ENCODE measurements around the gene MFAP1. TPM values are rescaled to one million over a fixed set of nuclear protein-coding genes. Genes with fewer than 3 reads are reported as not detected.
"Not testable (repeated sequence)": the region's sequence is repeated elsewhere in the genome, so short reads cannot be mapped to it uniquely, and the experiment has no call there.

Gene MFAP1
- total and polyA plus RNA-seq, 12 donors, result 13.0 to 23.4 (median 20.7) TPM

DNA sequence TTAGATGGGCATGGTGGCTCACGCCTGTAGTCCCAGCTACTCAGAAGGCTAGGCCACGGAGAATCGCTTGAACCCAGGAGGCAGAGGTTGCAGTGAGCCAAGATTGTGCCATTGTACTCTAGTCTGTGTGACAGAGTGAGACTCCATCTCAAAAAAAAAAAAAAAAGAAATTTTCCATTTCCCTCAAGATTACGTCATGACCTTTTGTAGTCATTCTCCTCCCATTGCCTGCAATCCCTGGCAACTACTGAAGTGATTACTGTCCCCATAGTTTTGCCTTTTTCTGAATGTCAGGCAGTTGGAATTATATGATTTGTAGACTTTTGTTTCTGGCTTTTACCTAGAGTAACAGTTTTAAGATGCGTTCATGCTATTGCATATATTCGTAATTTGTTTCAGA is 30.3 kb upstream of the MFAP1 start:
- TF ChIP-seq, protein P1, sequence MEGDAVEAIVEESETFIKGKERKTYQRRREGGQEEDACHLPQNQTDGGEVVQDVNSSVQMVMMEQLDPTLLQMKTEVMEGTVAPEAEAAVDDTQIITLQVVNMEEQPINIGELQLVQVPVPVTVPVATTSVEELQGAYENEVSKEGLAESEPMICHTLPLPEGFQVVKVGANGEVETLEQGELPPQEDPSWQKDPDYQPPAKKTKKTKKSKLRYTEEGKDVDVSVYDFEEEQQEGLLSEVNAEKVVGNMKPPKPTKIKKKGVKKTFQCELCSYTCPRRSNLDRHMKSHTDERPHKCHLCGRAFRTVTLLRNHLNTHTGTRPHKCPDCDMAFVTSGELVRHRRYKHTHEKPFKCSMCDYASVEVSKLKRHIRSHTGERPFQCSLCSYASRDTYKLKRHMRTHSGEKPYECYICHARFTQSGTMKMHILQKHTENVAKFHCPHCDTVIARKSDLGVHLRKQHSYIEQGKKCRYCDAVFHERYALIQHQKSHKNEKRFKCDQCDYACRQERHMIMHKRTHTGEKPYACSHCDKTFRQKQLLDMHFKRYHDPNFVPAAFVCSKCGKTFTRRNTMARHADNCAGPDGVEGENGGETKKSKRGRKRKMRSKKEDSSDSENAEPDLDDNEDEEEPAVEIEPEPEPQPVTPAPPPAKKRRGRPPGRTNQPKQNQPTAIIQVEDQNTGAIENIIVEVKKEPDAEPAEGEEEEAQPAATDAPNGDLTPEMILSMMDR (IDR thresholded peaks at IDR 0.05), result no peak
- Histone ChIP-seq H3K9me3 (no peaks in the 10 kb centered on the region), H3K36me3 (peaks cover 0 to 72% (median 5%) of the 10 kb centered on the region in 9 donors), H3K27ac (no peak overlapping the region), H3K4me1 (no peaks in the 10 kb centered on the region), H3K4me3 (no peak overlapping the region), H3K27me3 (no peaks in the 10 kb centered on the region)
- ATAC-seq, result no peak
- intact Hi-C loops (cut with DNase I), result no loop called here
- 95 to 96% methylated on average over 6 of the region's 6 CpGs for WGBS, 2 donors
- DNase-seq, result no peak

DNA sequence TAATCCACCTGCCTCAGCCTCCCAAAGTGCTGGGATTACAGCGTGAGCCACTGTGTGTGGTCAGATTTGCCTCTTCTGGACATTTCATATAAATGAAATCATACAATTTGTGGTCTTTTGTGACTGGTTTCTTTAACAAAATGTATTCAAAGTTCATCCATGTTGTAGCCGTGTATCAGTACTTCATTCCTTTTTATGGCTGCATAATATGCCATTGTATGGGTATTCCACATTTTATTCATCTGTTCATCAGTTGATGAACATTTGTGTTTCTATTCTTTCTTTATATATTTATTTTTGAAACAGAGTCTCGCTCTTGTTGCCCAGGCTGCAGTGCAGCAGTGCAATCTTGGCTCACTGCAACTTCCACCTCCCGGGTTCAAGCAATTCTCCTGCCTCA is 28.1 kb upstream of the MFAP1 start:
- 97 to 98% methylated on average over 4 of the region's 4 CpGs for WGBS, 2 donors
- H3K9me3 ChIP-seq, result no peaks in the 10 kb centered on the region
- no peak for ATAC-seq
- H3K36me3 ChIP-seq, result peaks cover 0 to 59% (median 5%) of the 10 kb centered on the region in 9 donors
- no peak for DNase-seq
- intact Hi-C loops (cut with DNase I), result no loop called here
- H3K27ac ChIP-seq, result no peak overlapping the region
- H3K4me3 ChIP-seq, result no peak overlapping the region
- no peaks in the 10 kb centered on the region for H3K4me1 ChIP-seq
- TF ChIP-seq, protein P1 (IDR thresholded peaks at IDR 0.05), result no peak
- H3K27me3 ChIP-seq, result no peaks in the 10 kb centered on the region

DNA sequence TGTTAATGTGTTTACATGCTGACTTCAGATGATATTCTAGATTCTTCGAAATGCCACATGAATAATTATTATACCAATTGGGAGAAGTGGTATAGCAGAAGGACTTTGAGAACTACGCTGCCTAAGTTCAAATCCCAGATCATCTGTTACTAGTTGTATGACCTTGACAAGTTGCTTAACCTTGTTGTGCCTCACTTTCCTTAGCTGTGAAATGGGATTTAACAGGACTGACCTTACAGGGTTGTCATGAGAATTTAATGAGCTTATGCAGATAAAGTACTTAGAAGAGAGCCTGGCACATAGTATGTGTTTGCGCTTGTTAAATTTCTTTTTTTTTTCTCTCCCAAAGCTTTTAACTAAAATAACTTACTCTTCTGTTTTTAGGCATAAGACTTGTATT is 26.8 kb upstream of the MFAP1 start:
- TF ChIP-seq, protein P1 (IDR thresholded peaks at IDR 0.05), result no peak
- Histone ChIP-seq H3K36me3 (peaks cover 0 to 71% (median 5%) of the 10 kb centered on the region in 9 donors), H3K9me3 (no peaks in the 10 kb centered on the region), H3K4me1 (no peaks in the 10 kb centered on the region), H3K4me3 (no peak overlapping the region), H3K27me3 (no peaks in the 10 kb centered on the region), H3K27ac (no peak overlapping the region)
- 95 to 98% methylated on average over 3 of the region's 3 CpGs for WGBS, 2 donors
- ATAC-seq, result no peak
- no peak for DNase-seq
- intact Hi-C loops (cut with DNase I), result no loop called here

DNA sequence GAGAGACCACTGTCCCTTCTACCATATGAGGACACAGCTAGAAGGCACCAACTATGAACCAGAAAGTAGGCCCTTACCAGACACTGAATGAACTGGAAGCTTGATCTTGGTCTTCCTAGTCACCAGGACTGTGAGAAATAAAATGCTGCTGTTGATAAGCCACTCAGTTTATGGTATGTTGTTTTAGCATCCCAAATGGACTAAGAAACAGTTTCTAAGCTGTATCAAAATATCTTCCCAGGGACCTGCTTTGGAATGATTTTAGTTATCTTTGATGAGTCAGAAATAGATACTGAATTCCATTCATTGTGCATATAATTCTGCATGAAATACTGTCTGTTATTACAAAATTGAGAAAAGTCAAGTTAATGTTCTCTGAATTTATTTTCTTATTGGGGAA is 20.9 kb upstream of the MFAP1 start:
- Histone ChIP-seq H3K9me3 (no peaks in the 10 kb centered on the region), H3K36me3 (peaks cover 0 to 69% (median 0%) of the 10 kb centered on the region in 9 donors), H3K4me1 (no peaks in the 10 kb centered on the region), H3K27me3 (no peaks in the 10 kb centered on the region), H3K27ac (no peak overlapping the region), H3K4me3 (no peak overlapping the region)
- intact Hi-C loops (cut with DNase I), result no loop called here
- ATAC-seq, result no peak
- DNase-seq, result no peak
- TF ChIP-seq, protein P1 (IDR thresholded peaks at IDR 0.05), result no peak

DNA sequence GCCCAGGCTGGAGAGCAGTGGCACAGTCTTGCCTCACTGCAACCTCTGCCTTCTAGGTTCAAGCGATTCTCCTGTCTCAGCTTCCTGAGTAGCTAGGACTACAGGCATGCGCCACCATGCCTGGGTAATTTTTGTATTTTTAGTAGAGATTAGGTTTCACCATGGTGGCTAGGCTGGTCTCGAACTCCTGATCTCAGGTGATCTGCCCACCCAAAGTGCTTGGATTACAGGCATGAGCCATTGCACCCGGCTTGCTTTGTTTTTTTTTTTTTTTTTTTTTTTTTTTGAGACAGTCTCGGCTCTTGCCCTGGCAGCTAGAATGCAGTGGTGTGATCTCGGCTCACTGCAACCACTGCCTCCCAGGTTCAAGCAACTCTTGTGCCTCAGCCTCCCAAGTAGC is 8.0 kb upstream of the MFAP1 start:
- 92 to 93% methylated on average over 5 to 6 of the region's 6 CpGs for WGBS, 2 donors
- H3K4me3 ChIP-seq; intact Hi-C loops (cut with DNase I); H3K27me3 ChIP-seq; ATAC-seq; DNase-seq; H3K27ac ChIP-seq; H3K9me3 ChIP-seq: not testable (repeated sequence)
- peaks cover 0 to 18% (median 4%) of the 10 kb centered on the region in 9 donors for H3K4me1 ChIP-seq
- peaks cover 0 to 24% (median 0%) of the 10 kb centered on the region in 9 donors for H3K36me3 ChIP-seq

DNA sequence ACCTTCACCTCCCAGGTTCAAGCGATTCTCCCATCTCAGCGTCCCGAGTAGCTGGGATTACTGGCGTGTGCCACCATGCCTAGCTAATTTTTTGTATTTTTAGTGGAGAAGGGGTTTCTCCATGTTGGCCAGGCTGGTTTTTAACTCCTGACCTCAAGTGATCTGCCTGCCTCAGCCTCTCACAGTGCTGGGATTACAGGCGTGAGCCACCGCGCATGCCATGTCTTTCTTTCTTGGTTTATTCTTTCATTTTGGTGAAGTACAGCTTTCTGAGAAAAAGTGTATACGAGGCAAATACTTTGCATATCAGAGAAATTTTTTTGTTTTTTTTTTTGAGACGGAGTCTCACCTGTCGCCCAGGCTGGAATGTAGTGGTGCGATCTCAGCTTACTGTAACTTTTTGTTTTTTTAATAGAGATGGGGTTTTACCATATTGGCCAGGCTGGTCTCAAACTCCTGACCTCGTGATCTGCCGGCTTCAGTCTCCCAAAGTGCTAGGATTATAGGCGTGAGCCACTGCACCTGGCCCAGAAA is 7.1 kb upstream of the MFAP1 start:
- intact Hi-C loops (cut with DNase I); H3K9me3 ChIP-seq; H3K4me3 ChIP-seq; H3K27me3 ChIP-seq; DNase-seq; ATAC-seq; H3K27ac ChIP-seq: not testable (repeated sequence)
- 91 to 94% methylated on average over 14 of the region's 14 CpGs for WGBS, 2 donors
- H3K36me3 ChIP-seq, result peaks cover 0 to 19% (median 0%) of the 10 kb centered on the region in 9 donors
- H3K4me1 ChIP-seq, result peaks cover 0 to 25% (median 12%) of the 10 kb centered on the region in 9 donors

DNA sequence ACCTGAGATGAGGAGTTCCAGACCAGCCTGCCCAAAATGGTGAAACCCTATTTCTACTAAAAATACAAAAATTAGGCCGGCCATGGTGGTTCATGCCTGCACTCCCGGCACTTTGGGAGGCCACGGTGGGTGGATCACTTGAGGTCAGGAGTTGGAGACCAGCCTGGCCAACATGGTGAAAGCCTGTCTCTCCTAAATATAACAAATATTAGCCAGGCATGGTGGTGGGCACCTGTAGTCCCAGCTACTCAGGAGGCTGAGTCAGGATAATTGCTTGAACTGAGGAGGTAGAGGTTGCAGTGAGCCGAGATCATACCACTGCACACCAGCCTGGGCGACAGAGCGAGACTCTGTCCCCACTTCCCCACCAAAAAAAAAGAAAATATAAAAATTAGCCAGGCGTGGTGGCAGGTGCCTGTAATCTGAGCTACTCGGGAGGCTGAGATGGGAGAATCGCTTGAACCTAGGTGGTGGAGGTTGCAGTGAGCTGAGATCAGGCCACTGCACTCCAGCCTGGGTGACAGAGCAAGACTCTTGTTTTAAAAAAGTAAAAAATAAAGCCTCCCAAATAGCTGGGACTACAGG is 6.3 kb upstream of the MFAP1 start:
- DNase-seq; ATAC-seq; H3K27ac ChIP-seq; H3K9me3 ChIP-seq; H3K27me3 ChIP-seq; H3K4me3 ChIP-seq; intact Hi-C loops (cut with DNase I): not testable (repeated sequence)
- WGBS, 2 donors, result 98 to 99% methylated on average over 9 of the region's 9 CpGs
- Histone ChIP-seq H3K4me1 (peaks cover 5 to 33% (median 18%) of the 10 kb centered on the region in 9 donors), H3K36me3 (peaks cover 0 to 11% (median 0%) of the 10 kb centered on the region in 9 donors)

All from heart right ventricle (tissue), 16 donors.